Neuronal stem cell (in vitro differentiated cells): ENCODE results near the gene FUBP3.

Experiments used
- DNase-seq: peaks from one replicate; pipeline ENCODE4 v3.0.0-alpha.2; 2013; ENCODE audit warnings: low spot score
- H2AFZ ChIP-seq: one replicate; pipeline ENCODE4 v1.6.1; 2013; ENCODE audit warnings: mild to moderate bottlenecking, low read length, inconsistent platforms
- H2AK5ac ChIP-seq: 2 replicates; pipeline ENCODE4 v1.6.1; 2013; ENCODE audit warnings: low read depth, mild to moderate bottlenecking, inconsistent platforms, low read length, moderate library complexity, mixed read lengths
- H2BK120ac ChIP-seq: 2 replicates; pipeline ENCODE4 v1.6.1; 2013; ENCODE audit warnings: low read depth, mild to moderate bottlenecking, inconsistent platforms, low read length, moderate library complexity, mixed read lengths
- H2BK12ac ChIP-seq: one replicate; pipeline ENCODE4 v1.6.1; 2013; ENCODE audit warnings: low read length, inconsistent platforms
- H2BK15ac ChIP-seq: 2 replicates; pipeline ENCODE4 v1.6.1; 2013; ENCODE audit warnings: mild to moderate bottlenecking, low read length, inconsistent platforms, mixed read lengths
- H2BK5ac ChIP-seq: one replicate; pipeline ENCODE4 v1.6.1; 2013; ENCODE audit warnings: inconsistent platforms, mild to moderate bottlenecking, low read length, moderate library complexity
- H3K14ac ChIP-seq: one replicate; pipeline ENCODE4 v1.6.1; 2013; ENCODE audit warnings: low read length, inconsistent platforms
- H3K18ac ChIP-seq: 2 replicates; pipeline ENCODE4 v1.6.1; 2013; ENCODE audit warnings: low read length, inconsistent platforms
- H3K23ac ChIP-seq: 2 replicates; pipeline ENCODE4 v1.6.1; 2013; ENCODE audit warnings: low read depth, mild to moderate bottlenecking, mixed read lengths, low read length, inconsistent platforms; ENCODE audit not compliant: poor library complexity
- H3K27ac ChIP-seq: replicated peaks from 3 replicates; pipeline ENCODE4 v1.5.1; 2013; ENCODE audit warnings: low read length, inconsistent platforms
- H3K27me3 ChIP-seq, 3 experiments: 2 replicates each; pipeline ENCODE4 v1.6.1; 2013; ENCODE audit warnings: low read length in 3 of 3, mild to moderate bottlenecking in 2 of 3, inconsistent platforms in 1 of 3, low read depth in 1 of 3, mixed read lengths in 1 of 3, moderate library complexity in 1 of 3; ENCODE audit not compliant: control insufficient read depth in 3 of 3, insufficient read depth in 3 of 3
- H3K36me3 ChIP-seq, 2 donors: replicated peaks in 1 of 2; 2 replicates each; pipeline ENCODE4 v1.6.1; 2013; ENCODE audit warnings: low read length in 2 of 2; ENCODE audit not compliant: control insufficient read depth in 2 of 2, insufficient read depth in 2 of 2
- H3K4ac ChIP-seq: 2 replicates; pipeline ENCODE4 v1.6.1; 2013; ENCODE audit warnings: inconsistent platforms, mild to moderate bottlenecking, low read length, moderate library complexity
- H3K4me1 ChIP-seq, 2 donors: 1 replicate in 1 of 2; 2 replicates in 1 of 2; pipeline ENCODE4 v1.6.1; 2013; ENCODE audit warnings: low read length in 2 of 2, low read depth in 1 of 2; ENCODE audit not compliant: control insufficient read depth in 2 of 2, insufficient read depth in 1 of 2
- H3K4me2 ChIP-seq: one replicate; pipeline ENCODE4 v1.6.1; 2013; ENCODE audit warnings: mild to moderate bottlenecking, low read length, inconsistent platforms; ENCODE audit not compliant: insufficient read depth, poor library complexity, severe bottlenecking
- H3K4me3 ChIP-seq, 2 donors: 2 replicates each; pipeline ENCODE4 v1.5.1; 2013; ENCODE audit warnings: low read length in 2 of 2, mild to moderate bottlenecking in 2 of 2, inconsistent platforms in 1 of 2, moderate library complexity in 1 of 2
- H3K79me1 ChIP-seq: one replicate; pipeline ENCODE4 v1.6.1; 2013; ENCODE audit warnings: low read depth, mild to moderate bottlenecking, inconsistent platforms, low read length, moderate library complexity
- H3K9ac ChIP-seq: one replicate; pipeline ENCODE4 v1.6.1; 2013; ENCODE audit warnings: mild to moderate bottlenecking, low read depth, low read length, inconsistent platforms; ENCODE audit not compliant: poor library complexity
- H3K9me3 ChIP-seq, 2 donors: replicated peaks in 1 of 2; 2 replicates each; pipeline versions ENCODE3 to v1.6.1; 2013; ENCODE audit warnings: low read length in 2 of 2, mild to moderate bottlenecking in 2 of 2, inconsistent platforms in 1 of 2, low read depth in 1 of 2, mixed read lengths in 1 of 2, moderate library complexity in 1 of 2; ENCODE audit not compliant: control insufficient read depth in 2 of 2, insufficient read depth in 1 of 2
- H4K8ac ChIP-seq: one replicate; pipeline ENCODE4 v1.6.1; 2013; ENCODE audit warnings: low read depth, mild to moderate bottlenecking, inconsistent platforms, low read length, moderate library complexity
- H4K91ac ChIP-seq: one replicate; pipeline ENCODE4 v1.6.1; 2013; ENCODE audit warnings: low read length, low read depth, mild to moderate bottlenecking, inconsistent platforms; ENCODE audit not compliant: poor library complexity
- WGBS, 2 donors: extraction: QIAGEN DNeasy Blood & Tissue Kit; methylation state at CpG; one replicate each; pipeline ENCODE4 v1.1.7; 2013; ENCODE audit warnings: missing lambda C conversion rate in 2 of 2, mixed read lengths in 1 of 2; ENCODE audit not compliant: insufficient read length in 2 of 2, insufficient replicate concordance in 1 of 2; ENCODE audit errors: extremely low coverage in 2 of 2; 5-methylcytosine and 5-hydroxymethylcytosine counted together

FUBP3 gene

DNA sequence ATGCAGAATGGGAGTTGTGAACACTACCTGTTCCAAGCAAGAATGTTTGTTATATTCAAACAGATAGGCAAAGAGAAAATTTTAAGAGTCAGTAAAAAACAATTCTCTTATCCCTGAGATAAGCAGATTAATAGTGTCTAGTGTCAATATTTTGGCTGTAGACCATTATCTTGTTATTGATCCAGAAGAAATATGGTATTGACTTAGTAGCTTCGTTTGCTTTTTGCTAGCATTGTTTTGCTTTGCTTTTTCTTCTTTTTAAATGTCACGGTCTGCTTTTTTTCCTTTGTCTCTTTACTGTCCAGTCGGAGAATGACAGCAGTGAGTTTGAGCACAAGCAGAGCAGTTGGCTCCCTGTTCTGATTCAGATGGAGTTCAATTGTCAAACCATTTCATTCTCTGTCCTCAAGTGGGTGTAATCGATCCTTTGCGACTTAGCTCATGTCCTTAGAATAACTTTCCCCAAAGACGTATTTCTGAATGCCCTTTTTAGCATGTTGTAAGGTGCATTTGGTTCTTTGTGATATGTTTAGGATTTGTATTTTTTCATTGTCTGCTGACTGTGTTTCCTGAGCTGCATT is 29.3 kb downstream of the FUBP3 start:
- H3K27me3 ChIP-seq: no peaks in the 10 kb centered on the region
- no peak overlapping the region for H3K23ac ChIP-seq
- no peak for DNase-seq
- H3K36me3 ChIP-seq: peaks cover 7 to 70% of the 10 kb centered on the region in 2 donors
- H3K4me2 ChIP-seq: no peak overlapping the region
- no peak overlapping the region for H2AFZ ChIP-seq
- no peaks in the 10 kb centered on the region for H3K79me1 ChIP-seq
- H3K9me3 ChIP-seq: no peaks in the 10 kb centered on the region
- WGBS, 2 donors: no CpG with 5 or more reads among the region's 6 CpGs
- H3K14ac ChIP-seq: no peak overlapping the region
- H2AK5ac ChIP-seq: no peak overlapping the region
- H4K91ac ChIP-seq: no peak overlapping the region
- H2BK15ac ChIP-seq: no peak overlapping the region
- no peak overlapping the region for H3K18ac ChIP-seq
- no peak overlapping the region for H3K4me3 ChIP-seq
- no peak overlapping the region for H2BK120ac ChIP-seq
- no peak overlapping the region for H3K9ac ChIP-seq
- H2BK5ac ChIP-seq: no peak overlapping the region
- no peak overlapping the region for H3K4ac ChIP-seq
- no peak overlapping the region for H2BK12ac ChIP-seq
- H4K8ac ChIP-seq: no peak overlapping the region
- H3K27ac ChIP-seq: no peak overlapping the region
- H3K4me1 ChIP-seq: no peaks in the 10 kb centered on the region

DNA sequence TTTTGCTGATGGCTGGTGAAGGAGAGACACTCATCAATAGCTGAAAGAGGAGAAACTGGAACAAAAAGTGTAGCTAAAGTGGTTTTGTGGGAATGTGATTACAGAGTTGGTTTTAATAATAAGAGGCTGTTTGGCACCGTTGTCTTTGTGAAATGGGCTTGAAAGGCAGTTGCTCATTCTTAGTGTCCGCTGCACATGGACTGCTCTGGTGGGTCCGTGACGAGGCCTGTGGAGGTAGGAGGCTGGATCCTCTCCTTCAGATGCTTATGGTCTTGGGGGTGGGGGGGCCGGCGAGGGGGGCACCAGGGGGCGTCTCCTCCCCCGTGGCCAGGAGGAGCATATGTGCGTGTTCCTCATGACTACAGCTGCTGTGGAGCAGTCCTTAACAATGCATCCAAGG is 29.8 kb downstream of the FUBP3 start:
- Histone ChIP-seq H3K4me2 (no peak overlapping the region), H2BK12ac (no peak overlapping the region), H3K27me3 (no peaks in the 10 kb centered on the region), H2BK15ac (no peak overlapping the region), H3K27ac (no peak overlapping the region), H2AK5ac (no peak overlapping the region), H2BK5ac (no peak overlapping the region), H3K4me3 (no peak overlapping the region), H3K18ac (no peak overlapping the region), H3K9me3 (no peaks in the 10 kb centered on the region), H4K8ac (no peak overlapping the region), H3K4ac (no peak overlapping the region), H3K4me1 (no peaks in the 10 kb centered on the region), H4K91ac (no peak overlapping the region), H3K79me1 (no peaks in the 10 kb centered on the region), H3K36me3 (peaks cover 8 to 70% of the 10 kb centered on the region in 2 donors), H2AFZ (no peak overlapping the region), H3K23ac (no peak overlapping the region), H3K9ac (no peak overlapping the region), H3K14ac (no peak overlapping the region), H2BK120ac (no peak overlapping the region)
- no CpG with 5 or more reads among the region's 9 CpGs for WGBS, 2 donors
- no peak for DNase-seq

DNA sequence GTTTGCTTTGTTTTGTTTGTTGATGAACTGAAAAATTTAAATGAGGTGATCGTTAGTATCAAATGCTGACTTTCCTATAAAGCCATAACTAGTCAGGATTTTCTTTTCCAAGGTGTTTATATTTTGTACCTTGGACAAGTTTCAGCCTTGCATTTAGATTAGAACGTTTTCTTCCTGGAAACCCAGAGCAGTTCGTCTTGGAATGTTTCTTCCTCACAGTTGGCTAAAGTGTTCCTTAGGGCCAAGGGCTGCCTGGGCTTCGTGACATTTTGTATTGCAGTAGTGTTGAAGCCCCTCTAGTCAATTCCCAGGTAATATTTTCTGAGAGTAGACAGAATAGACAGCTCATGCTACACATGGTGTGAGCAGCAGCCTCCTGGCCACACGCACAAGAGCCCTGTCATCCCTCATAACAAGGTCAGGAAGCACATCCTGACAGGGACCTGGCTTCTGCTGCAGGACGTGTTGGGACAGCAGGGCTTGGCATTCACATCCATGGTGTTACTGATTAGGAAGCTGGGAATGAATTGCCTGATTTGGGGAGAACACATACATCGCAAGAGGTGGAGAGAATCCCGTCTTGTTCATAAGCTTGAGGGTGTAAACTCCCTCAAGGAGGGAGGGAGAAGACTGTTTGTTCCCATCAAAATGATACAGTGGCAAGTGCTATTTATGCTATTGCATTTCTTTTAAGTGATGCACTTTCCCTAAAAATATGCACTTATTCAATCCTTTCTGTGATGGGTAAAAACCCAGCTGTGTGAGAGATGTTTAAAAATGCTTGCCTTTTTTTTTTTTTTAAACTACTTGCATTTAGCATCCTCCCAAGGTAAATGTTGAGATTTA is 31.7 kb downstream of the FUBP3 start:
- DNase-seq: no peak
- no peak overlapping the region for H2BK15ac ChIP-seq
- H3K27ac ChIP-seq: no peak overlapping the region
- H3K27me3 ChIP-seq: no peaks in the 10 kb centered on the region
- no CpG with 5 or more reads among the region's 8 CpGs for WGBS, 2 donors
- H3K36me3 ChIP-seq: peaks cover 18 to 81% of the 10 kb centered on the region in 2 donors
- H2BK120ac ChIP-seq: no peak overlapping the region
- no peak overlapping the region for H2AK5ac ChIP-seq
- no peak overlapping the region for H3K4ac ChIP-seq
- H3K23ac ChIP-seq: no peak overlapping the region
- H2AFZ ChIP-seq: no peak overlapping the region
- H4K8ac ChIP-seq: no peak overlapping the region
- H2BK12ac ChIP-seq: no peak overlapping the region
- no peak overlapping the region for H3K4me3 ChIP-seq
- no peak overlapping the region for H3K14ac ChIP-seq
- H3K9me3 ChIP-seq: no peaks in the 10 kb centered on the region
- H3K4me1 ChIP-seq: no peaks in the 10 kb centered on the region
- no peak overlapping the region for H2BK5ac ChIP-seq
- H3K4me2 ChIP-seq: no peak overlapping the region
- no peak overlapping the region for H3K18ac ChIP-seq
- H3K79me1 ChIP-seq: no peaks in the 10 kb centered on the region
- H3K9ac ChIP-seq: no peak overlapping the region
- no peak overlapping the region for H4K91ac ChIP-seq

DNA sequence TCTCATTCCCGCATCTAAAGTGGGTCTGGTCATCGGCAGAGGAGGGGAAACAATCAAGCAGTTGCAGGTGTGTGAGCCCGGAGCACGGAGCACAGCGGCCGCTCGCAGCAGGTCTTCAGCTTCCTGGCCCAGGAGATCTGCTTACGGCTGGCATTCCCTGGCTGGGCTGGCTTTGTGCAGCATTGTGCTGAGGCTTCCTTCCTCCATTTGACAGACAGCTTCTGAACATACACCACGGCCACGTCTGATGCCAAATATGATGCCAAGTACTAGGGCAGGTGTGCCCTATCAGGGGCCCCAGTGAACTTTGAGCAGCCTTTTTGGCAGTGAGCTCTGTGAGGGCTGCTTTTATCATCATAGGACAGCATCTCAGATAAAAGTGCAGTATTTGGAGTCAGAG is 37.1 kb downstream of the FUBP3 start:
- Histone ChIP-seq H2AFZ (no peak overlapping the region), H3K36me3 (peaks cover 50 to 99% of the 10 kb centered on the region in 2 donors), H3K79me1 (no peaks in the 10 kb centered on the region), H2BK5ac (no peak overlapping the region), H3K9me3 (no peaks in the 10 kb centered on the region), H2BK120ac (no peak overlapping the region), H3K4ac (no peak overlapping the region), H3K9ac (no peak overlapping the region), H2BK12ac (no peak overlapping the region), H3K4me2 (no peak overlapping the region), H3K4me3 (no peak overlapping the region), H2BK15ac (no peak overlapping the region), H3K27ac (no peak overlapping the region), H4K8ac (no peak overlapping the region), H4K91ac (no peak overlapping the region), H2AK5ac (no peak overlapping the region), H3K27me3 (no peaks in the 10 kb centered on the region), H3K23ac (no peak overlapping the region), H3K14ac (no peak overlapping the region), H3K4me1 (no peaks in the 10 kb centered on the region), H3K18ac (no peak overlapping the region)
- no CpG with 5 or more reads among the region's 10 CpGs for WGBS, 2 donors
- no peak for DNase-seq
